Activated CD8-positive, alpha-beta memory T cell treated with anti-CD3 and anti-CD28 coated beads for 36 hours (primary cell): ENCODE results near the gene PFKFB3. TPM values are rescaled to one million over a fixed set of nuclear protein-coding genes. Genes with fewer than 3 reads are reported as not detected.
"Not testable (repeated sequence)": the region's sequence is repeated elsewhere in the genome, so short reads cannot be mapped to it uniquely, and the experiment has no call there.

Source experiments
- CTCF ChIA-PET: fragments of 350-600 bp; sonication (Branson Sonifier 250); formaldehyde crosslinking; loops from one replicate; lab custom pipeline; 2021; ENCODE audit warnings: antibody characterized with exemption; lab: Charles Lee
- POLR2A ChIA-PET: fragments of 350-600 bp; sonication (Branson Sonifier 250); formaldehyde crosslinking; loops from one replicate; lab custom pipeline; 2021; ENCODE audit warnings: antibody characterized with exemption; lab: Charles Lee
- total RNA-seq, 2 experiments: library from RNA; stranded (reverse); gene quantifications; one replicate each; pipeline ENCODE4 v1.2.3, GENCODE V29; 2021

The PFKFB3 gene
- total RNA-seq, 2 experiments from 2014 or later: 81.9 to 82.1 TPM

DNA sequence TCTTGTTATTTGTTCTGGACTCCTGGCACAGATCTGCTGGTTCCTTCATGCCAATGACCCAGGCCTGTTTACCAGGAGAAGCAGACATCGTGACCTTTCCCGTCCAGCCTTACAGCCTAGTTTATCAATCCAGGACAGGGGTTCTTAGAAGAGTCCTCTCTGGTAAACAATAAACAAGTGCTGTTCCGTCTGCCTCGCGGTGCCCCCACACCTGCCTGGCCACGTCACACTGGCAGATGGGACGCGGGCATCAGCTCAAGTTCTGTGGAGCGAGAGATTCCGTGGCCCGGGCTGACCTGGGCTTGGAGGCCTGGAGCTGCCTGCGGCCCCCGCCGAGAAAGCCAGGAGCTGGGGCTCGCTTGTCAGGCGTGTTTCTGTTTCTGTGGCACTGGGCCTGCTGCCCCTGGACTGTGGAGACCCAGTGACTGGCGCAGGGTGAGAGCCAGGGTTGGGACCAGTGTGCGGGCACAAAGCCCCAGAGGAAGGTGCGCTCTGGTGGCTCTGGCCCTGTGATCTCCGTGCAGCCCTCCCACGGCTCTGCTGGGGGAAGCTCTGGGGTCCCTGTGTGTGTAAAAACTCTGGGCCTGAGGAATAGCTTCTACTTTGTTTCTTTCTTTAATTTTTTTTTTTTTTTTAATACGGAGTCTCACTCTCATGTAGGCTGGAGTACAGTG lies 28.4 kb upstream of the PFKFB3 start:
- ChIA-PET CTCF (interaction anchor here (0.6 to 1.9 kb wide), 3 partner anchors 8 to 99 kb away, joined by 3 to 5 read pairs (median 3); no protein-coding TSS in a partner anchor), POLR2A (interaction anchor here (0.6 to 0.7 kb wide), 2 partner anchors 8 to 101 kb away, joined by 3 to 4 read pairs; no protein-coding TSS in a partner anchor)

DNA sequence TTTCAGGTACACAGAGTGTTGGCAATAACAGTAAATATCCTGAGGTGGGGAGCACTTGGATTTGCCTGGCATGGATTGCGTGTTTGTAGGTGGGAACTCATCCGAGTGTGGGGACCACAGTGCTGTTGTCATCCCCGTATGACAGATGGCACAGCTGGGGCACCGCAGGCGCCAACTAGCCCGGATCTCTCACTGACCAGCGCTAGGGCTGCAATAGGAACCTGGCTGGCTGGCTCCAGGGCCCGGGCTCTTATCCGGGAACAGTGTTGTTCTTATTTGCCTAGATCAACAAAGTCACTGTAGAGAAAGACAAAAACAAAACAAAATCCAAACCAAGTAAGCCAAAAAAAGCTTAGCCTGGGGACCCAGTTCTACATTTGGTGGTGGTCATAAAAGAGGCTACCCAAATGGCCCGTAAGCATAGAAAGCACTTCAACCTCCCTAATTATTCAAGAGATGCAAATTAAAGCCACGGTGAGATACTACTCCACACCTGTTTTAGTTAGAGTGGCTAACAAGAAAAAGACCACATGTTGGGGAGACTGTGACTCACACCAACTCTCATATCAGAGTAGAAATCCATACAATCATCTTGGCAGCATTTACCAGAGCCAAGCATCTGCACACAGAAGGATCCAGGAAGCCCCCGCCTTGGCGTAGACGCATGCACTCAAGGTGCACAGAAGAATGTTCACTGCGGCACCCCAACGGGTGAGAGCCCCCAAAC lies 27.2 kb upstream of the PFKFB3 start:
- POLR2A ChIA-PET: no interaction called here
- CTCF ChIA-PET: interaction anchor here (1.8 to 1.9 kb wide), 2 partner anchors 9 to 14 kb away, joined by 5 read pairs; no protein-coding TSS in a partner anchor

DNA sequence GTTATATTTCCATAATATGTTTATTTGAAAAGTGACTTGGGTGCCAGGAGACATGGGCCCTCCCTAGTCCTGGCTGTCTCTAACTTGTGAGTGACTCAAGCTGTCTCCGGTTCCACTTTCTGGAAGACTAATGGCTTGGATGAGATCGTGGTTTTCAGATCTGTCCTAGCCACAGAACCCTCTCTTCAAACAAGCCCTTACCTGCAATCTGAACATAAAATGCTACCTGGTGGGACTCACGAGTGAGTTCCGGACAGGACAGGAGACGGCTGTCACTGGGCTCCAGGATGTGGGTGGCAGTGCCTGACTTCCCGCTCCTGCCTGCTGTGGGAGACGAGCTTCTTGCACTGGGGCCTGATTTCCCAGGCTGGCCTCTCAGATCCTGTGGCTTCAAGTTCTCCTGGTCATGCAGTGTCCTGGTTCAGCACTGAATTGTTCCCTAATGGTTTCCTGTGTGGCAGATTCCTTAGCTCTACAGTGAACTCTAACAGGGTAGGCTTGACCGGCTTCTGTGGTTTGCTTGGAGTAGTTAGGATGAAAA lies 26.0 kb upstream of the PFKFB3 start:
- CTCF ChIA-PET: interaction anchor here (1.3 to 1.8 kb wide), 2 partner anchors 13 to 26 kb away, joined by 4 to 5 read pairs; partner anchors contain the start of gene PFKFB3
- POLR2A ChIA-PET: interaction anchor here (0.6 kb wide), 1 partner anchor 23 kb away, joined by 3 read pairs; no protein-coding TSS in a partner anchor

DNA sequence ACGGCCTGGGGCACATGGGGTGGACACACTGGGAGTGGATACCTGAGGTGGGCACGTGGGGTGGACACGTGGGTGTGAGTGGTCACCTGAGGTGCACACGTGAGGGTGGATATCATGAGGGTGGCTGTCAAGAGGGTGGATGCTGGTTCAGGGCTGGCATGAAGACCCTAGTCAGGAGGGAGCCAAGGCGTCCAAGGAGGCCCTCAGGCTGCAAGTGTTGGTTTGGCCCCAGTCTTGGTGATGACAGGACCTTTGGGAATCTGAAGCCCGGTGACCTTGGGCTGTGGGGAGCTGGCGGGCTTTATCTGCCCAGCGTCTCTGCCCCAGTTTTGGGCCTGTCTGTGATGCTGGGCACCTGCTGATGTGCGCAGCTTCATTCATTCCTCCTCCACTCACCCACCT lies 24.9 kb upstream of the PFKFB3 start:
- CTCF ChIA-PET: no interaction called here
- POLR2A ChIA-PET: no interaction called here

- ChIA-PET POLR2A (no interaction called here), CTCF (interaction anchor here (0.6 to 1.9 kb wide), 2 partner anchors 24 to 68 kb away, joined by 3 to 5 read pairs; partner anchors contain the start of gene PFKFB3)
Measured at GRCh38 chr10:6178581-6178980, 24.2 kb upstream of the PFKFB3 start.

- CTCF ChIA-PET: interaction anchor here (0.6 to 1.9 kb wide), 2 partner anchors 23 to 68 kb away, joined by 3 to 5 read pairs; partner anchors contain the start of gene PFKFB3
- POLR2A ChIA-PET: no interaction called here
Measured at GRCh38 chr10:6179078-6179477, 23.7 kb upstream of the PFKFB3 start.

DNA sequence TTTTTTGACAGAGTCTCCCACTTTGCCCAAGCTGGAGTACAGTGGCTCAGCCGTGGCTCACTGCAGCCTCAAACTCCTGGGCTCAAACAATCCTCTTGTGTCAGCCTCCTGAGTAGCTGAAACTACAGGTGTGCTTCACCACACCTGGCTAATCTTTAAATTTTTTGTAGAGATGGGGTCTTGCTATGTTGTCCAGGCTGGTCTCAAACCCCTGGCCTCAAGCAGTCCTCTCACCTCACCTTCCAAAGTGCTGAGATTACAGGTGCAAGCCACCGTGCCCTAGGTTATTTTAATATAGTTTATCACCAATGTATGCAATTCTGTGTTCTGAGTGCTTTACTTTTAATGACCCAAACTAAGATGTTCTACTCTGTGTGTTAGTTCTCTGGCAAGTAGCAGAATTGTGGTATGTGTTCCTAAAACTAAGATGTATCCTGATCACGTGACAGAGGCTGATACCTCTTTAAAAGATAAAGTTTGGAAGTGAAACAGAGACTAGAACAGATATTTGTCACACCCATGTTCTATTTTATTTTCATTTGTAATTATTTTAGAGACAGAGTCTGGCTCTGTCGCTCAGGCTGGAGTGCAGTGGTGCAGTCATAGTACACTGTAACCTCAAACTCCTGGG lies 22.1 kb upstream of the PFKFB3 start:
- CTCF ChIA-PET: interaction anchor here (0.6 to 1.9 kb wide), 3 partner anchors 22 to 85 kb away, joined by 3 to 5 read pairs (median 3); partner anchors contain the start of gene PFKFB3
- POLR2A ChIA-PET: no interaction called here

GRCh38 chr10:6181249-6181648 lies 21.5 kb upstream of the PFKFB3 start:
- CTCF ChIA-PET: interaction anchor here (1.0 to 1.1 kb wide), 2 partner anchors 44 to 210 kb away, joined by 3 read pairs; no protein-coding TSS in a partner anchor

DNA sequence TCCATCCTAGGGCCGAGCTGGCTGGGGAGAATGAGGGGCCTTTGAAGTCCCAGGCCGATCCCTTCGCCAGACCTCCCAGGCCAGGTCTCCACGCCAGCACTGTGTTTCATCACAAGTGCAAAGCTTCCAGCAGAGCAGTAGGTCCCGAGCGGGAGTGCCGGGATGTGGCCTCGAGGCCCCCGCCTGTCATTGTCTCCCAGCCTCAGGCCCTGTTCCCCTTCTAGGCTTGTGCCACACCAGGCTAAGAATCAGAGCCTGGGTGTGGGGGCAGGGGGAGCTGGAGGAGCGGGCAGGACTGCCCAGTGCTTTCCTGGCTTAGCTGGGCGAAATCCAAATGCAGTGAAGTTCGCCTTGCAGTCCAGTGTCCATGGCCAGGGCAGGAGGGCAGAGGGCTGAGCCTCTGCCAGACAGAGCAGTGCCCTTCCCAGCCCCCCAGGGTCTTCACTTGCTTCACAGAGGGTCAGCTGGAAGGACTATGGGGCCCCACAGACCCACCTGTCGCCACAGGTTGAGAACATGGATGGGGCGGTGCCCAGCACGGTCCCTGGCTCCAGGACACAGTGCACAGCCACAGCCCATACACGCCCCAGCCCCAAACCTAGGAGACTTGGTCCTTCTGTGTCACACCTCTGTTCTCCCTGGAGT lies 20.2 kb upstream of the PFKFB3 start:
- POLR2A ChIA-PET: interaction anchor here (0.6 kb wide), 1 partner anchor 8 kb away, joined by 3 read pairs; no protein-coding TSS in a partner anchor
- CTCF ChIA-PET: interaction anchor here (1.0 kb wide), 1 partner anchor 20 kb away, joined by 3 read pairs; no protein-coding TSS in a partner anchor

More at GRCh38 chr10:6181249-6181648, 21.5 kb upstream of the PFKFB3 start:
- POLR2A ChIA-PET: no interaction called here

GRCh38 chr10:6185039-6185716 lies 17.6 kb upstream of the PFKFB3 start:
- POLR2A ChIA-PET: interaction anchor here (0.7 kb wide), 1 partner anchor 216 kb away, joined by 7 read pairs; no protein-coding TSS in a partner anchor
- CTCF ChIA-PET: interaction anchor here (0.7 to 0.8 kb wide), 3 partner anchors 17 to 217 kb away, joined by 3 read pairs; no protein-coding TSS in a partner anchor

DNA sequence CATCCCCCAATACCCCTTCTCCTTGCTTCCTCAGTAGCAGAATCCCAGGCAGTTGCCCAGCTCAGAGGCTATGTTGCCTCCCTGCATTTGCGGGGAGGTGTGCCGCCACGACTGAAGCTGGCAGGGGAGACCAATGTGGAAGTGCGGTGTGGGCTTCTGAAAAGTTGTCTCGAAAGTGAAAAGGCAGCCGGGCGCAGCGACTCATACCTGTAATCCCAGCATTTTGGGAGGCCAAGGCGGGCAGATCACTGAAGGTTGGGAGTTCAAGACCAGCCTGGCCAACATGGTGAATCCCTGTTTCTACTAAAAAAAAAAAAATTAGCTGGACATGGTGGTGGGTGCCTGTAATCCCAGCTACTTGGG lies 15.9 kb upstream of the PFKFB3 start:
- POLR2A ChIA-PET: no interaction called here
- CTCF ChIA-PET: interaction anchor here (1.2 kb wide), 1 partner anchor 14 kb away, joined by 4 read pairs; no protein-coding TSS in a partner anchor

GRCh38 chr10:6187278-6187677 lies 15.5 kb upstream of the PFKFB3 start:
- ChIA-PET CTCF (interaction anchor here (1.2 kb wide), 1 partner anchor 14 kb away, joined by 4 read pairs; no protein-coding TSS in a partner anchor), POLR2A (no interaction called here)

- POLR2A ChIA-PET: not testable (repeated sequence)
- CTCF ChIA-PET: interaction anchor here (0.7 to 1.7 kb wide), 3 partner anchors 11 to 216 kb away, joined by 3 to 5 read pairs (median 4); no protein-coding TSS in a partner anchor
Measured at GRCh38 chr10:6190033-6190432, 12.7 kb upstream of the PFKFB3 start.

- CTCF ChIA-PET: interaction anchor here (1.3 kb wide), 1 partner anchor 215 kb away, joined by 3 read pairs; no protein-coding TSS in a partner anchor
- POLR2A ChIA-PET: no interaction called here
Measured at GRCh38 chr10:6191147-6191546, 11.6 kb upstream of the PFKFB3 start.

- ChIA-PET CTCF (interaction anchor here (1.3 kb wide), 1 partner anchor 215 kb away, joined by 3 read pairs; no protein-coding TSS in a partner anchor), POLR2A (no interaction called here)
Measured at GRCh38 chr10:6191569-6191968, 11.2 kb upstream of the PFKFB3 start.

- CTCF ChIA-PET: interaction anchor here (2.3 kb wide), 1 partner anchor 9 kb away, joined by 6 read pairs; the partner anchor contains the start of gene PFKFB3
- POLR2A ChIA-PET: not testable (repeated sequence)
Measured at GRCh38 chr10:6193342-6193741, 9.4 kb upstream of the PFKFB3 start.

DNA sequence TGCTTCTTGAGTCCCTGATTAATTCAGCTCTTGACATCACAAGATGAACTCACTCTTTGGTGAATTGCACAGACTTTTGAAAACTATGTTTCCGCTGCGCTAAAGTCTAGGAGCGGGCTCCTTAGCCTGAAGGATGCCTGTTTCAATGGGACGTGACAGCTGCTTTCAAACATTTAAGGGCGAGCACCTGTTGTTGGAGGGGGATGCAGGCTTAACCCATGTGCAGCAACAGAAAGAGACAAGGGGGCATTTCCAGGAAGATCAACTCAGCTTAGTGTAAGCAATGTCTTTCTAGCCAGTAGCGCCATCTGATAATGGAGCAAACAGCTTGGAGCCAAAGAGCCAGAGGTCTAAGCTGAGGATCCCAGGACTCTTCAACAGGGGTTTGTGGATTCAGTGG lies 8.4 kb upstream of the PFKFB3 start:
- CTCF ChIA-PET: interaction anchor here (2.3 kb wide), 1 partner anchor 8 kb away, joined by 6 read pairs; the partner anchor contains the start of gene PFKFB3
- POLR2A ChIA-PET: interaction anchor here (0.7 kb wide), 1 partner anchor 41 kb away, joined by 3 read pairs; no protein-coding TSS in a partner anchor
